Measurements from ENCODE around the gene MYO9B.

MYO9B gene

GRCh38 chr19:17061691-17062090 is 13.9 kb upstream of the MYO9B start:
- no peak for DNase-seq (ENCODE audit: low read depth)

DNA sequence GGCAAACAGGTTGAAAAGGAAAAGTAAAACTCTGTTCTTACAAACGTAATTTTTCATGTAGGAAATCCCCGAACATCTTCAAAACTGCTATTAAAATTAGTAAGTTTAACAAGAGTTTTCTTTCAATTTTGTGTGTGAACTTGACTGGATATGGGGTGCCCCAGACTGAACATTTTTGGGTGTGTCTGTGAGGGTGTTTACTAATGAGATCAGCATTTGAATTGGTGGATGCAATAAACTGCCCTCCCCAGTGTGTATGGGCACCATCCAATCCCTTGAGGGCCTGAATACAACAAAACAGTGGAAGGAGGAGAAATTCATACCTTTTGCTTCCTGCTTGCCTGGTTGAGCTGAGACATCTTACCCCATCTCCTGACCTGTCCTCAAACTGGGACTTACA is 12.1 kb upstream of the MYO9B start:
- no peak for DNase-seq (ENCODE audit: low read depth)

- no peak for DNase-seq (ENCODE audit: low read depth)
Observed at GRCh38 chr19:17069193-17069592, 6.4 kb upstream of the MYO9B start.

GRCh38 chr19:17070421-17070820 is 5.2 kb upstream of the MYO9B start:
- DNase-seq (ENCODE audit: low read depth), result no peak

- no peak for DNase-seq (ENCODE audit: low read depth)
Observed at GRCh38 chr19:17070912-17071311, 4.7 kb upstream of the MYO9B start.

GRCh38 chr19:17073869-17074633 is 1.5 kb upstream of the MYO9B start:
- DNase-seq (ENCODE audit: low read depth), result no peak

DNA sequence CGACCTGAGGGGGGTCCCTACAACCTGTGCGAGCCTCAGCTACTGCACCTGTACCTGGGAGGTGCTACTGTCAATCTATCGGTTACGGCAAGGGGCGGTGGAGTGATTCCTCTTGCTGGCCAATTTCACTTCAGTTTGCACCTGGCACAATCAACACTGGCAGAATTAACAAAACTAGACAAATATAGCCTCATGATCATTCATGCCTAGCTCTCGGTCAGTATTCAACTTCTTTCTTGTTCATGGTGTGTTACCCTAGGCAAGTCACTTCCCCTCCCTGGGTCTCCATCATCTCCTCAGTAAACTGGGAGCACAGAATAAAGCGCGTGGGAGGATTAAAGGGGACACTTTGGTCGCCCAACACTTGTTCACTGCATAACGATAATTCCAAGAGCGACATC is 943 bp upstream of the MYO9B start:
- DNase-seq (ENCODE audit: low read depth), result no peak

DNA sequence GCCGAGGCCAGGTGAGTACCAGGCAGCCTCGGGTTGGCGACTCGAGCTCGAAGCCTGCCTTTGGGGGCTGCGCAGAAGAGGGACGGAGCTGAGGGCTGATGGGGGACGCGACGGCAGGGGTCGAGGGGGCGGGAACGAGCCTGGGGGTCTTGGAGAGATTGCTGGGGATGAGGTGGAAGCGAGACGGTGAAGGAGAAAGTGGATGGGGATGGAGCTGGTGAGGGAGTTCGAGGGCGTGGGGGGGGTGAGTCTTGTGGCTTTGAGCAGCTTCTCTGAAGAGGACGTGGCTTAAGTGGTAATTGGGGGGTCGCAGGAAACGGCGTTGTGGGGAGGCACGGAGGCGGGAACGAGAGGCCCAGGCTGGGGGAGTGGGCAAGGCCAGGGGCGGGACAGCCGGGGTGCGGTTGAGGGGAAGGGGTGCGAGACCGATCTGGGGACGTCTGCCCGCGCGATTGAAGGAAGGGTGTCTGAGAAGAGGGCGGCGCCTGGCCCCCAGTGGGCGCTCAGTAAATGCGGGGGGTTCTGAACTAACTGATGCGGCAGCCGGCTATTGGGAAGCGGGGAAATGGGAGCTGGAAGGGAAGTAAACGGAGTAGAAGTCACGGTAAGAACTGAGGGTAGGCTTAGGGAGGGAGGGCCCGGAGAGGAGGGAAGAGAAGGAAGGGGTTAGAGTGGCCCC is 426 bp downstream of the MYO9B start:
- no peak for DNase-seq (ENCODE audit: low read depth)

DNA sequence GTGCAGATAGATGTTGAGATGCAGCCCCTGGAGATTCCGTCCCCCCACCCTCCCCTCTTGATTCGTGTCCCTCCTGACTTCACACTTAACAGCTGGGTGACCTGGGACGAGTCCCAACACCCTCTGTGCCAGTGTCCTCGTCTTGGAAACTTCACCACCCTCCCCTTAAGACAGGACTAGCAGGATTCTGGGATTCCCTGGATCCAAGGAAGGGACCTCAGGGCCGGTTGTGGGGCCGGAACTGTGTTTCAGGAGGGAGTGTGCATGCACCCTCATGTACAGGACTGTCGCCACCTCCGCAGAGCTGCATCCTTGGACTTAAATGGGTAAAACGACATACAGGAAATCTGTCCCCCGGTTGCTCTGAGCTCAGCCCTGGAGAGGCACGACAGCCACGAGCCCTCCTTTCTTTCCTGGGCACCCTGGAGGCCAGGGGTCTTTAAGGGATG is 990 bp downstream of the MYO9B start:
- no peak for DNase-seq (ENCODE audit: low read depth)

GRCh38 chr19:17077447-17078028 is 2.0 kb downstream of the MYO9B start:
- DNase-seq (ENCODE audit: low read depth), result no peak

DNA sequence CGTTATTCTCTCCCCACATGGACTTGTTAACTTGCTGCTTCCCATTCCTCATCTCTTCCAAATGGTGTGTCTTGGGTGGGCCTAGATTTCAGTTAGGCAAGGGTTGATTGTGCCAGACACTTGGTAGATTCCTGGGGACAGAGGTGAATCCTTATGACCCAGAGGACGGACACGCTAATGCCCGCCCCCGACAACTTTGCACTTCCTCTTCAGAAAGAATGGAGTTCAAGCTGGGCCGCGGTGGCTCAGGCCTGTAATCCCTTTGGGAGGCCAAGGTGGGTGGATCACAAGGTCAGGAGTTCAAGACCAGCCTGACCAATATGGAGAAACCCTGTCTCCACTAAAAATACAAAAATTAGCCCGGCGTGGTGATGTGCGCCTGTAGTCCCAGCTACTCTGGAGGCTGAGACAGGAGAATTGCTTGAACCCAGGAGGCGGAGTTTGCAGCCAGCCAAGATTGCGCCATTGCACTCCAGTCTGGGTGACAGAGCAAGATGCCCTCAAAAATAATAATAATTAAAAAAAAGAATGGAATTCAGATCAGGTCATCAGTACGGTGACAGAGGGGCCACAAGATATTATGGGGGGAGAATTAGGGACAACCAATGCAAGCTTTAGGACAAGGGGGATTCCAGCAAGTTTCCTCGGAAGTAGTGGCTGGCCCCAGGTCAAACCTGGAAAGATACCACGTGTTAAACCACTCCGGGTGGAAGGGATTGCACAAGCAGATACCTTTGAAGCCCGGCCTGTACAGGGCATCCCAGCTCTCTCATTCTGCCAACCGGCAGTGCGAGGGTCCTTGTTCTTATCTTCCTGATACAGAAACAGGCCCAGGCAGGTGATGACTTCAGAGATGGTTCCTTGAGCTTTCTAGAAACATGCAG is 2.7 kb downstream of the MYO9B start:
- DNase-seq (ENCODE audit: low read depth), result no peak

- no peak for DNase-seq (ENCODE audit: low read depth)
Observed at GRCh38 chr19:17078920-17079709, 3.5 kb downstream of the MYO9B start.

DNA sequence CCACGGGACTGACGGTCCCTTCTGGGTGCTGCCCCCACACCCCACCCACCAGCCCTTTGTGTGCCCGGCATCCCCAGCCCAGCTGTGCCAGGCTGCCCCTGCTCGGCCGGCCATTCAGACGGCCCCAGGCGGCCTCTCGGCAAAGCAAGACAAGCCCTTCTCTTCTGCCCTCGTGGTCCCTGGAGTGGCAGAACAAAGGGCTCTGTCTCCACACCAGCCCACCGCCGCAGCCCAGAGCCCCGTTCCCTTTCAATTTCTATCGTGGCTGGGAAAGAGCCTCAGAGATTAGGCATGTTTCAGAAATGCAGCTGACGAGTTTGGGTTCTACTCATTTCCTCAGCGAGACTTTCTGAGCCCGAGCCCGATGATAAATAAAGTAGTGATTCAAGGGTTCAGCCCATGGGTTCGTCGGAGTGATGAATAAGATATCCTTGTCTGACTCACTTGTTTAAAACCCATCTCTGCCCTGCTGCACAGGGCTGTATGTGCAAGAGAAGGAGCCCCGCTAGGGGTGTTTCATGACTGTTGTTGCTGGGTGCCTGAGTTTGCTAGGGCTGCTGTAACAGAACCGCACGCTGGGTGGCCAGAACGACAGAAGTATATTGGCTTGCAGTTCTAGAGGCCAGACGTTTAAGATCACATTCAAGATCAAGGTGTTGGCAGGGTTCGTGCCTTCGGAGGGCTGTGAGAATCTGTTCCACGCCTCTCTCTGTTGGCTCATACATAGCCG is 4.3 kb downstream of the MYO9B start:
- peak; percentile 95 for DNase-seq (ENCODE audit: low read depth)

DNA sequence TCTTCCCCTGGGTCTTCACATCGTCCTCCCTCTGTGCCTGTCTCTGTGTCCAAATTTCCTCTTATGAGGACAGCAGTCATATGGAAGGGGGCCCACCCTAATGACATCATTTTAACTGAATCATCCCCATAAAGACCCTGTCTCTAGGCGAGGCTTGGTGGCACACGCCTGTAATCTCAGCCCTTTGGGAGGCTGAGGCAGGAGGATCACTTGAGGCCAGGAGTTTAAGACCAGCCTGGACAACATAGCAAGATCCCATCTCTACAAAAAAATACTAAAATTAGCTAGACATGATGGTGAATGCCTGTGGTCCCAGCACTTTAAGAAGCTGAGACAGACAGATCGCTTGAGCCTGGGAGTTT is 4.8 kb downstream of the MYO9B start:
- no peak for DNase-seq (ENCODE audit: low read depth)

- DNase-seq (ENCODE audit: low read depth), result no peak
Observed at GRCh38 chr19:17081672-17082630, 6.4 kb downstream of the MYO9B start.

- DNase-seq (ENCODE audit: low read depth), result no peak
Observed at GRCh38 chr19:17086120-17086519, 10.5 kb downstream of the MYO9B start.

DNA sequence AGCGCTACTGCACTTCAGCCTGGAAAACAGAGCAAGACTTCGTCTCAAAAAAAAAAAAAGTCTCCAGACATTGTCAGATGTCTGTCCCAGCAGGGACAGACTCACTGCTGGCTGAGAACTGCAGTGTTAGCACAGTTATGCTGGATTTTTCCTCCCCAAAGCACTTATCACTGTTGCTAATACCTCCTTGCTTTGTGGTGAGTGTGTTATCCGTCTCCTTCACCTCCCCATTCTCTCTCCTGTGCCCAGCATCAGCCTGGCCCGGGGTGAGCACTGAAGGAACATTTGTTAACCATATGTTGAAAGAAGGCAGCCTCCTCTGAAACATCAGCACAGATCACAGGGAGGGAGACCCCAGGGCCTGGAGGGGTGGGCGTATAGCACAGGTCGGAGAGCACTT is 11.3 kb downstream of the MYO9B start:
- no peak for DNase-seq (ENCODE audit: low read depth)

GRCh38 chr19:17088552-17088951 is 13.0 kb downstream of the MYO9B start:
- DNase-seq (ENCODE audit: low read depth), result no peak

- no peak for DNase-seq (ENCODE audit: low read depth)
Observed at GRCh38 chr19:17090583-17090982, 15.0 kb downstream of the MYO9B start.
